ENCODE data around the gene NOC4L. TPM values are rescaled to one million over a fixed set of nuclear protein-coding genes. Genes with fewer than 3 reads are reported as not detected.

NOC4L gene
- total RNA-seq, 1 experiment from 2014 or later = 41.4 TPM

GRCh38 chr12:132197581-132198354 lies 53.5 kb downstream of the NOC4L start:
- H3K4me3 Mint-ChIP-seq = no peak overlapping the region
- ChIA-PET CTCF (interaction anchor here (1.2 kb wide), 1 partner anchor 44 kb away, joined by 4 read pairs; no protein-coding TSS in a partner anchor), POLR2A (no interaction called here)
- DNase-seq (ENCODE audit: low spot score) (no peak), ATAC-seq (no peak)
- peaks cover 10% of the 10 kb centered on the region for H3K36me3 Mint-ChIP-seq
- peaks cover 45% of the 10 kb centered on the region for H3K27me3 Mint-ChIP-seq (ENCODE audit: low read depth)
- H3K4me1 Mint-ChIP-seq = no peaks in the 10 kb centered on the region
- TF ChIP-seq PREB (CRISPR knock-in tag; IDR thresholded peaks at IDR 0.05; ENCODE audit: borderline replicate concordance) (no peak), CREB1 (CRISPR knock-in tag; IDR thresholded peaks at IDR 0.05) (no peak), ZSCAN18 (CRISPR knock-in tag; IDR thresholded peaks at IDR 0.05) (no peak), RORB (CRISPR knock-in tag; IDR thresholded peaks at IDR 0.05) (no peak)
- TF ChIP-seq, protein P1, sequence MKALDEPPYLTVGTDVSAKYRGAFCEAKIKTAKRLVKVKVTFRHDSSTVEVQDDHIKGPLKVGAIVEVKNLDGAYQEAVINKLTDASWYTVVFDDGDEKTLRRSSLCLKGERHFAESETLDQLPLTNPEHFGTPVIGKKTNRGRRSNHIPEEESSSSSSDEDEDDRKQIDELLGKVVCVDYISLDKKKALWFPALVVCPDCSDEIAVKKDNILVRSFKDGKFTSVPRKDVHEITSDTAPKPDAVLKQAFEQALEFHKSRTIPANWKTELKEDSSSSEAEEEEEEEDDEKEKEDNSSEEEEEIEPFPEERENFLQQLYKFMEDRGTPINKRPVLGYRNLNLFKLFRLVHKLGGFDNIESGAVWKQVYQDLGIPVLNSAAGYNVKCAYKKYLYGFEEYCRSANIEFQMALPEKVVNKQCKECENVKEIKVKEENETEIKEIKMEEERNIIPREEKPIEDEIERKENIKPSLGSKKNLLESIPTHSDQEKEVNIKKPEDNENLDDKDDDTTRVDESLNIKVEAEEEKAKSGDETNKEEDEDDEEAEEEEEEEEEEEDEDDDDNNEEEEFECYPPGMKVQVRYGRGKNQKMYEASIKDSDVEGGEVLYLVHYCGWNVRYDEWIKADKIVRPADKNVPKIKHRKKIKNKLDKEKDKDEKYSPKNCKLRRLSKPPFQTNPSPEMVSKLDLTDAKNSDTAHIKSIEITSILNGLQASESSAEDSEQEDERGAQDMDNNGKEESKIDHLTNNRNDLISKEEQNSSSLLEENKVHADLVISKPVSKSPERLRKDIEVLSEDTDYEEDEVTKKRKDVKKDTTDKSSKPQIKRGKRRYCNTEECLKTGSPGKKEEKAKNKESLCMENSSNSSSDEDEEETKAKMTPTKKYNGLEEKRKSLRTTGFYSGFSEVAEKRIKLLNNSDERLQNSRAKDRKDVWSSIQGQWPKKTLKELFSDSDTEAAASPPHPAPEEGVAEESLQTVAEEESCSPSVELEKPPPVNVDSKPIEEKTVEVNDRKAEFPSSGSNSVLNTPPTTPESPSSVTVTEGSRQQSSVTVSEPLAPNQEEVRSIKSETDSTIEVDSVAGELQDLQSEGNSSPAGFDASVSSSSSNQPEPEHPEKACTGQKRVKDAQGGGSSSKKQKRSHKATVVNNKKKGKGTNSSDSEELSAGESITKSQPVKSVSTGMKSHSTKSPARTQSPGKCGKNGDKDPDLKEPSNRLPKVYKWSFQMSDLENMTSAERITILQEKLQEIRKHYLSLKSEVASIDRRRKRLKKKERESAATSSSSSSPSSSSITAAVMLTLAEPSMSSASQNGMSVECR (CRISPR knock-in tag; IDR thresholded peaks at IDR 0.05; ENCODE audit: borderline replicate concordance) = no peak
- no peak overlapping the region for H3K27ac Mint-ChIP-seq
- H3K9me3 Mint-ChIP-seq = peaks cover 14% of the 10 kb centered on the region

DNA sequence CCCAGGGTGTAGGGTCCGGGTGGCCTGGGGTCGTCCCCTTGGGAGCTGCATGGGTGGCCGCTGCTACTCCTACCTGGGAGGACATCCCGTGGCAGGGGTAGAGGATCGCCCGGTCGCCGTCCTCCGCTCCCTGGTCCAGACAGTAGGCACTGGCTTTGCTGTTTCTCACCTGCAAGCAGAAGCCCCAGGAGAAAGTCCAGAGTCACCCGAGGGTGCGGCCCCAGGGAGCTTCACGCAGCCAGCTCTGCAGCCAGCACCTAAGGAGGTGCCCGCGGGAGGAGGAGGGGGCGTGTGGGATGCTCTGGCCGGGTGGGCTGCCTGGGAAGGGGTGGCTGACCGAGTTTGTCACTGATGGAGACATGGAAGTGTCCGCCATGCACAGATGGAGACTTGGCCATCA lies 54.8 kb downstream of the NOC4L start:
- no peak overlapping the region for H3K4me3 Mint-ChIP-seq
- ChIA-PET POLR2A (no interaction called here), CTCF (no interaction called here)
- peaks cover 3% of the 10 kb centered on the region; the same call in 1 of the 2 replicates for H3K36me3 Mint-ChIP-seq
- peaks cover 3% of the 10 kb centered on the region for H3K9me3 Mint-ChIP-seq
- no peak overlapping the region for H3K27ac Mint-ChIP-seq
- H3K27me3 Mint-ChIP-seq (ENCODE audit: low read depth) = peaks cover 39% of the 10 kb centered on the region
- ATAC-seq (no peak), DNase-seq (ENCODE audit: low spot score) (no peak)
- H3K4me1 Mint-ChIP-seq = no peaks in the 10 kb centered on the region
- TF ChIP-seq, protein P2, sequence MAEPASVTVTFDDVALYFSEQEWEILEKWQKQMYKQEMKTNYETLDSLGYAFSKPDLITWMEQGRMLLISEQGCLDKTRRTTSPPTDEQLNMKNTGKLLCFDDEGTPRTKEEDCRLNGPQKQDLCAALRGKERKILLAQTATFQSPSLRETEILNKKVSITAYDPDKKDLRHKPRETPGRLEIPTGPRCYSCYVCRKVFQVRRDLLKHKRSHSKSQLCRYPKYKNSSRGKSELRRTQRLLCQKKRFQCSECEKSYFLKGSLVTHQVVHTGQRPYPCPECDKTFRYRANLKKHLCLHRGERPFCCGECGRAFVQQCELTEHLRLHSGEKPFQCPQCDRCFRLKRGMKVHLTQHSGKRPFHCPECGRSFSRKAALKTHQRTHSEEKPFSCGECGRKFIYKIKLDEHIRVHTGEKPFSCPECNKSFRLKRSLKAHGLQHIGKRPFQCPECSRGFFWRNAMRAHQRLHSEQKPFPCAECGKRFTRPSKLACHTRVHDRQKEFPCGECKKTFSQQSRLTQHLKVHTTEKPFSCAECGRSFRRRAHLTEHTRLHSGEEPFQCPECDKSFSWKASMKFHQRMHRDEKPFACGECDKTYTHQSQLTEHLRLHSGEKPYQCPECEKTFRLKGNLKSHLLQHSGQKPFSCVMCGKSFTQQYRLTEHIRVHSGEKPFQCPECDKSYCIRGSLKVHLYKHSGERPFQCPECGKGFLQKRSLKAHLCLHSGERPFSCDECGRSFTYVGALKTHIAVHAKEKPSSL (CRISPR knock-in tag; conservative IDR thresholded peaks at IDR 0.05) = no peak
- TF ChIP-seq NFE2L1 (CRISPR knock-in tag; IDR thresholded peaks at IDR 0.05) (no peak), ATF1 (CRISPR knock-in tag; IDR thresholded peaks at IDR 0.05) (no peak), PRDM15 (CRISPR knock-in tag; IDR thresholded peaks at IDR 0.05) (no peak), ATF2 (CRISPR knock-in tag; IDR thresholded peaks at IDR 0.05; ENCODE audit: borderline replicate concordance, low read depth) (no peak), PREB (CRISPR knock-in tag; IDR thresholded peaks at IDR 0.05; ENCODE audit: borderline replicate concordance) (no peak), TP53 (CRISPR knock-in tag; IDR thresholded peaks at IDR 0.05) (no peak), PRRX2 (CRISPR knock-in tag; IDR thresholded peaks at IDR 0.05) (no peak), SMAD4 (CRISPR knock-in tag; IDR thresholded peaks at IDR 0.05) (no peak), ZNF396 (CRISPR knock-in tag; IDR thresholded peaks at IDR 0.05; ENCODE audit: borderline replicate concordance) (no peak), MYBL2 (CRISPR knock-in tag; IDR thresholded peaks at IDR 0.05) (no peak), CREM (CRISPR knock-in tag; IDR thresholded peaks at IDR 0.05) (no peak), GRHL2 (CRISPR knock-in tag; IDR thresholded peaks at IDR 0.05; ENCODE audit: insufficient replicate concordance, severe bottlenecking) (no peak), IRF2 (CRISPR knock-in tag; IDR thresholded peaks at IDR 0.05; ENCODE audit: borderline replicate concordance, low read depth) (no peak), RORB (CRISPR knock-in tag; IDR thresholded peaks at IDR 0.05) (no peak)
